HG03460 (cell line): ENCODE data around the gene MKS1.

Experiments
- ATAC-seq: cut with Tn5 transposase; IDR thresholded peaks from one replicate; pipeline ENCODE4 v1.9.1; 2021; ENCODE audit not compliant: unreplicated experiment

The MKS1 gene

GRCh38 chr17:58166682-58167081 lies 52.4 kb downstream of the MKS1 start, which contains the start of gene OR4D2:
Gene OR4D2 (plus strand): TSS chr17:58166982. CDS start chr17:58169656, 2,674 bp downstream.
- ATAC-seq, result no peak

DNA sequence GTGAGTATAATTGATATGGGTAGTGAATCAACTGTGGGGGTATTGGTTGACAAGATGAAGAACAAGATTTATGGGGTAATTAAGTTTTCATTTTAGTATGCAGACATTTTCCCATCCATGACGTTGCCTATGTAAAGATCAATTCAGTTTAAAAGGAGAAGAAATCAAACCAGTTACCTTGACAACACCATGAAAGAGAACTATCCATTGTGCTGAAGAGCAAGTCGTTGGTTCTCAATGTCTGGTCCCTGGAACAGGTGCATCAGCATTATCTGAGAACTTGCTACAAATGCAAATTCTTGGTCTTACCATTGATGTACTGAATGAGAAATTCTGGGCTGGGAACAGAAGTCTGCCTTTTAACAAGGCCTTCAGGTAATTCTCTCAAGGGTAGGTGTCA lies 53.1 kb downstream of the MKS1 start:
- no peak for ATAC-seq

DNA sequence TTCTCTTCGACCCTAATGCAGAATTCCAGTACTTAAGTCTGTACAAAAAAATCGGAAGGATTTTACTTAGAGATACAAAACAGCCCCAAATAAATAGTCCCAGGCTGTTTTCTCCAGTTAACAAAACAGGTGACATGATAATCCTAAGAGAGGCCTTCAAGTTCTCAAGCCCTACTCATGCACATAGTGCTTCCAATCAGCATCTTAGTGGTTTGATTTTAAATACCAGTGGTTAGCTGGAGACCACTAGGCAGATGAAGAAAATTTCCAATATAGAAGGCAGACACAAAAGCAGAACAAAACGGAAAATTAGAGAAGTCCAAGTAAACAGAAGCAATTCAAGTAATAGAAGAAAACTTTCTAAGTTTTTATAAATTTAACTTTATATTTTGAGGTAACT lies 57.5 kb downstream of the MKS1 start:
- no peak for ATAC-seq

GRCh38 chr17:58158181-58158580 lies 60.9 kb downstream of the MKS1 start:
- no peak for ATAC-seq

DNA sequence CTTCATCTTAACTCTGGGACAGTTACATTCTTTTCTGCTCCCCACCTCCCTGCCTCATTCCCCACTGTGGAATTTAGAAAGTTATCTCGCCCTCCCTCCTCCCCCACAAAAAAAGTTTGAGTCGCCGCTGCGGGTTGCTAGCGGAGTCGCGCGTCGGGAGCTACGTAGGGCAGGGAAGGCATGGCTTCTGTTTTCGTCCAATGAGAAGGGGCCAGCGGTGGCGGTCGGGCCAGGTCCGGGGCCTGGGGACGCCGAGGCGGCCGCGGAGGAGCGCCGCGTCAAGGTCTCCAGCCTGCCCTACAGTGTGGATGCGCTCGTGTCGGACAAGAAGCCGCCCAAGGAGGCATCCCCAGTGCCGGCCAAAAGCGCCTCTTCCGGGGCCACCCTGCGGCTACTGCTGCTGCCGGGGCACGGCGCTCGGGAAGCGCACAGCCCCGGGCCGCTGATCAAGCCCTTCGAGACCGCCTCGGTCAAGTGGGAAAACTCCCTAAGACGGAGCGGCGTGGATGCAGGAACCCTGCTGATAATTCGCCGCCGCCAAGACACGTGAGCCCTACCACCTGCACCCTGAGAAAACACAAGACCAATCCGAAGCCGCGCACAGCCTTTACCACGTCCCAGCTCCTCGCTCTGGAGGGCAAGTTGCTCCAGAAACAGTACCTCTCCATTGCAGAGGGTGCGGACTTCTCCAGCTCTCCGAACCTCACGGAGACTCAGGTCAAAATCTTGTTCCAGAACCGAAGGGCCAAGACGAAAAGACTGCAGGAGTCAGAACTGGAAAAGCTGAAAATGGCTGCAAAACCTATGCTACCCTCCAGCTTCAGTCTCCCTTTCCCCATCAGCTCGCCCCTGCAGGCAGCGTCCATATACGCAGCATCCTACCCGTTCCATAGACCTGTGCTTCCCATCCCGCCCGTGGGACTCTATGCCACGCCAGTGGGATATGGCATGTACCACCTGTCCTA lies 61.9 kb downstream of the MKS1 start:
- no peak for ATAC-seq
